Glutamatergic neuron (in vitro differentiated cells): ENCODE data around the gene FRAS1. TPM values are rescaled to one million over a fixed set of nuclear protein-coding genes. Genes with fewer than 3 reads are reported as not detected.
"Not testable (repeated sequence)": the region's sequence is repeated elsewhere in the genome, so short reads cannot be mapped to it uniquely, and the experiment has no call there.

Source experiments
- DNase-seq: peaks from one replicate; pipeline ENCODE4 v3.0.0; 2022
- H3K27ac Mint-ChIP-seq: one replicate; pipeline ENCODE4 v1.8.0; 2020; ENCODE audit warnings: mild to moderate bottlenecking, mixed read lengths, inconsistent platforms; ENCODE audit not compliant: unreplicated experiment
- H3K27me3 Mint-ChIP-seq: one replicate; pipeline ENCODE4 v1.8.0; 2020; ENCODE audit warnings: mild to moderate bottlenecking, moderate library complexity, mixed read lengths, inconsistent platforms; ENCODE audit not compliant: unreplicated experiment
- H3K36me3 Mint-ChIP-seq: one replicate; pipeline ENCODE4 v1.8.0; 2020; ENCODE audit warnings: mild to moderate bottlenecking, mixed read lengths, inconsistent platforms; ENCODE audit not compliant: unreplicated experiment
- H3K4me1 Mint-ChIP-seq: one replicate; pipeline ENCODE4 v1.8.0; 2020; ENCODE audit warnings: mild to moderate bottlenecking, low read depth, mixed read lengths, inconsistent platforms; ENCODE audit not compliant: unreplicated experiment
- H3K4me3 Mint-ChIP-seq: one replicate; pipeline ENCODE4 v1.8.0; 2020; ENCODE audit warnings: mild to moderate bottlenecking, mixed read lengths, inconsistent platforms; ENCODE audit not compliant: unreplicated experiment
- H3K9me3 Mint-ChIP-seq: one replicate; pipeline ENCODE4 v1.8.0; 2020; ENCODE audit warnings: mild to moderate bottlenecking, moderate library complexity, mixed read lengths, inconsistent platforms; ENCODE audit not compliant: unreplicated experiment
- total RNA-seq: library from RNA; stranded (reverse); fragmentation: NEBNext Ultra II Directional; extraction: Animal tissue kit (Norgen Biotek cat#: 25700); gene quantifications from one replicate; pipeline ENCODE4 v1.2.1, GENCODE V29; 2021; ENCODE audit not compliant: unreplicated experiment
- TF ChIP-seq, protein P1 (sequence below): fragments of 200-600 bp; sonication (generic); IDR thresholded peaks from one replicate; pipeline ENCODE4 v1.5.0; 2021; ENCODE audit not compliant: partially characterized antibody, unreplicated experiment

FRAS1 gene
- total RNA-seq, 1 donor from 2014 or later: 18.7 TPM

DNA sequence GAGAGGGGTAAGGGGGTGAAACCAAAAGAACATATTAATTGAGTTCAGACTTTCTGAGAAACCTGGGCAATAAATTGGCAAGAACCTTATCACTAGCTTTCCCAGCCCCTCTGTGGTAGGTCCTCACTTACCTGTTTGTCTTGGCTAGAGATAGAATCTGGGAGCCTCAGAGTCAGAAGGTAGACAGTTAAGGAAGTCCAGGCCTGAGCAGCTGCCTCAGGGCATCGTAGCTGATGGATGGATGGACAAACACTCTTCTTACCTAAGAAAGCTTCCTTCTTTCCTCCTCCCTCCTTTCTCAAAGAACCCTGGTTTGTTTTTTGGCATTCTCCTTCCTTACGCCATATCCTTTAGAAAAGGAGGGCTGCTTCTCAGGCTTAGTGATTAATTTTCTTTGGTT, 24.4 kb downstream of the FRAS1 start:
- Mint-ChIP-seq H3K27me3 (peaks cover 10% of the 10 kb centered on the region), H3K9me3 (peaks cover 7% of the 10 kb centered on the region), H3K27ac (peak overlapping the region; percentile 52), H3K4me3 (no peak overlapping the region), H3K4me1 (peaks cover 22% of the 10 kb centered on the region), H3K36me3 (no peaks in the 10 kb centered on the region)
- no peak for DNase-seq
- TF ChIP-seq, protein P1, sequence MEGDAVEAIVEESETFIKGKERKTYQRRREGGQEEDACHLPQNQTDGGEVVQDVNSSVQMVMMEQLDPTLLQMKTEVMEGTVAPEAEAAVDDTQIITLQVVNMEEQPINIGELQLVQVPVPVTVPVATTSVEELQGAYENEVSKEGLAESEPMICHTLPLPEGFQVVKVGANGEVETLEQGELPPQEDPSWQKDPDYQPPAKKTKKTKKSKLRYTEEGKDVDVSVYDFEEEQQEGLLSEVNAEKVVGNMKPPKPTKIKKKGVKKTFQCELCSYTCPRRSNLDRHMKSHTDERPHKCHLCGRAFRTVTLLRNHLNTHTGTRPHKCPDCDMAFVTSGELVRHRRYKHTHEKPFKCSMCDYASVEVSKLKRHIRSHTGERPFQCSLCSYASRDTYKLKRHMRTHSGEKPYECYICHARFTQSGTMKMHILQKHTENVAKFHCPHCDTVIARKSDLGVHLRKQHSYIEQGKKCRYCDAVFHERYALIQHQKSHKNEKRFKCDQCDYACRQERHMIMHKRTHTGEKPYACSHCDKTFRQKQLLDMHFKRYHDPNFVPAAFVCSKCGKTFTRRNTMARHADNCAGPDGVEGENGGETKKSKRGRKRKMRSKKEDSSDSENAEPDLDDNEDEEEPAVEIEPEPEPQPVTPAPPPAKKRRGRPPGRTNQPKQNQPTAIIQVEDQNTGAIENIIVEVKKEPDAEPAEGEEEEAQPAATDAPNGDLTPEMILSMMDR: no peak

DNA sequence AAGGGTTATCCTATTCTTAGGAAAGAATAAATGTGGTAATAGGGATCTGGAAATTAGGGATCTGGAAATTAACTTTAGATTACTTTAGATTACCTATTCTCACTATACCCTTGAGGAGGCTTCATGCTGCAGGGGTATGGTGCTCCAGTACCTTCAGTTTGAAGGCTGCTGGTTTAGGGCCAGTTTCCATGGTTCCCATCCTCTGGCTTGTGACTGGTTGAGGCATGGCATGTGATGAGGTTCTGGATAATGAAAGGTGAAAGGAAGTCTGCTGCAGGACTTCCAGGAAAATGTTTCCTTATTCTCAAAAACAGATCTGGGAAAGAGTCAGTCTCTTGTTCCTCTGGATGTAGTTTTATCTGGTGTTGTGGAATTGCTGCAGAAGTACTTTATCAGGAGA, 25.9 kb downstream of the FRAS1 start:
- Mint-ChIP-seq H3K36me3 (no peaks in the 10 kb centered on the region), H3K9me3 (peaks cover 6% of the 10 kb centered on the region), H3K27me3 (peaks cover 10% of the 10 kb centered on the region), H3K27ac (no peak overlapping the region), H3K4me1 (peaks cover 19% of the 10 kb centered on the region), H3K4me3 (no peak overlapping the region)
- TF ChIP-seq, protein P1: no peak
- DNase-seq: no peak

DNA sequence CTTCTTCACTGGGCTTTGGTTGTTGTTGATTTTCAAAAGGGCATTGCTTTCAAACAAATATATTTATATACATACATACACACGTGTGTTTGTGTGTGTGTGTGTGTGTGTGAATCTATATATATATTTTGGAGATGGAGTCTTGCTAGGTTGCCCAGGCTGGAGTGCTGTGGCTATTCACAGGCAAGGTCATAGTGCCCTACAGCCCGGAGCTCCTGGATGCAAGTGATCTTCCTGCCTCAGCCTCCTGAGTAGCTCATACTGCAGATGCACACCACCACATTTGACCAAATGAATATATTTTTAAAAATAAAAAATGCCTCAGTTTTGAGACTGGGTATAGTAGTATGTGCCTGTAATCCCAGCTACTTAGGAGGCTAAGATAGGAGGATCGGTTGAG, 34.4 kb downstream of the FRAS1 start:
- no peaks in the 10 kb centered on the region for H3K27me3 Mint-ChIP-seq
- peaks cover 4% of the 10 kb centered on the region for H3K4me1 Mint-ChIP-seq
- H3K9me3 Mint-ChIP-seq: peaks cover 2% of the 10 kb centered on the region
- TF ChIP-seq, protein P1: no peak
- H3K36me3 Mint-ChIP-seq: peaks cover 4% of the 10 kb centered on the region
- H3K27ac Mint-ChIP-seq: no peak overlapping the region
- DNase-seq: no peak
- H3K4me3 Mint-ChIP-seq: no peak overlapping the region

DNA sequence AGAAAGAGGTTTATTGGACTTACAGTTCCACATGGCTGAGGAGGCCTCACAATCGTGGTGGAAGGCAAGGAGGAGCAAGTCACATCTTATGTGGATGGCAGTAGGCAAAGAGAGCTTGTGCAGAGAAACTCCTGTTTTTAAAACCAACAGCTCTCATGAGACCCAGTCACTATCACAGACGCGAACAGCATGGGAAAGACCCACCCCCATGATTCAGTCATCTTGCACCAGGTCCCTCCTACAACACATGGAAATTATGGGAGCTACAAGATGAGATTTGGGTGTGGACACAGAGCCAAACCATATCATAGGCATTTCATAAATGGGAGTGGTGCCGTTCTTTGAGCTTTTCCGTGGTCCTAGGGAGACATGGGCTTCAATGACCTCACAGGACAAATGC, 35.2 kb downstream of the FRAS1 start:
- not testable (repeated sequence) for H3K9me3 Mint-ChIP-seq, H3K27me3 Mint-ChIP-seq, H3K4me3 Mint-ChIP-seq, DNase-seq, H3K4me1 Mint-ChIP-seq, H3K27ac Mint-ChIP-seq
- H3K36me3 Mint-ChIP-seq: peaks cover 12% of the 10 kb centered on the region

DNA sequence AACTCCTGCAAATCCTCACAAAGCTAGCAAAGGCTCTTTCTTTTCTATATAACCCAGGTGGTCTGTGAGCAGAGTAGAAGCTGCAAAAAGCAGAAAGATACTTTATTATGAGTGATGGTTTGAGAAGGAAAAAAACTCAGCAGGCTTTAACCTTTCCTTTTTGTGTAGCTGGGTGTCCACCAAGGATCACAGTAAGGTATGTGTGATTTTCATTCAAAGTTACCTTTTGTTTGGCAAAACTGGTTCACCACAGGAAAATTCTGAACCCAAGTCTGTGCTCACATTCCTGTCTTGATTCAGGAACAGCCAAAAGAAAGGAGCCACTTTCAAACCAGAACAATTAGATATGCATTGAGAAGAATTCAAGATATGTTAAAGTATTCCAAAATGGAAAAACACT, 35.7 kb downstream of the FRAS1 start:
- peaks cover 4% of the 10 kb centered on the region for H3K4me1 Mint-ChIP-seq
- peaks cover 5% of the 10 kb centered on the region for H3K9me3 Mint-ChIP-seq
- H3K27ac Mint-ChIP-seq: no peak overlapping the region
- no peak overlapping the region for H3K4me3 Mint-ChIP-seq
- H3K36me3 Mint-ChIP-seq: peaks cover 13% of the 10 kb centered on the region
- no peaks in the 10 kb centered on the region for H3K27me3 Mint-ChIP-seq
- TF ChIP-seq, protein P1: no peak
- no peak for DNase-seq

DNA sequence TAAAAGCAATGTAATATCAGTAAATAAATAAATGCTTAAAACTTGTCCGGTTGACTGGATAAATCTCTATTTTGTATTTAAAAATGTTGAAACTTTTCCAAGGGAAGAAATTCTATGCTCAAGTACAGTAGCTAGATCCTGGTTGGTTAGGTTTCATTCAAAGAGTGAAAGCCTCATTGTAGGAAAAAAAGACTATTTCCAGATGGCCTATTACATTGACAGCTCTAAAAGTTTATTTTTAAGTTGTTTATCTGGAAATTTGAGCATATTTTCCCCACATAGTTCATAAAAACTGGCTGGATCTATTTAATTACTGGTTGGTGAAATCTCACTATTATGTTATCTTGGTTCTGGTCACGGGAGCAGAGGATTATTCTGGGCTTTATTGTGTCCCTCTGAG, 38.0 kb downstream of the FRAS1 start:
- DNase-seq: no peak
- TF ChIP-seq, protein P1: no peak
- no peak overlapping the region for H3K4me3 Mint-ChIP-seq
- H3K27me3 Mint-ChIP-seq: no peaks in the 10 kb centered on the region
- peaks cover 13% of the 10 kb centered on the region for H3K36me3 Mint-ChIP-seq
- H3K4me1 Mint-ChIP-seq: peaks cover 4% of the 10 kb centered on the region
- H3K27ac Mint-ChIP-seq: no peak overlapping the region
- peaks cover 5% of the 10 kb centered on the region for H3K9me3 Mint-ChIP-seq
